ENCODE results near the gene NTS.

NTS gene

DNA sequence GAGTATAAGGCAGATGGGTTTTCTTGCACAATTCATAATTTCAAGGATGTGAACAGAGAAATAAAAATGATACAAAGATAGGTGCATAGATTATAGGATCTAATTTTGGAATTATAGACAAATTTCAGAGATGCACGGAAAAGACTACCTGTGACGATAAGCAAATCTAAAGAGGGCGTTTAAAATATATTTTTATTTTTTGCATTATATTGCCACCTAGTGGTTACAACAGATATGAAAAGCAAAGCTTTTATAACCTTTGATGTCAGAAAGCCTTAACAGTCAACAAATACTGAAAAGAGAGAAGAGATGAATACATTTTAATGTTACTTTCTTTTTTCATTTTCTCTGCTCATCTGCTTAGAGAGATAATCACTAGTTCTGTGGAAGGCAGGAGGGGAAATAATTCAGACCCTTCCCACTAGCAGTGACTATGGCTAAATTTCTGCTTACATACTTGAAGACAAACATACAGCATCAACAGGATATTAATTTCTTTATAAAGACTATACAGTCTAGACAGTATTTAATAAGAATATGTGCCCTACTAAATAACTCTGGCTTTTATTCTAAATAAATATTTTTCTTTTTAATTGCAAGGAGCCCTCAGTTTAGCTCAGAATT is 46.3 kb downstream of the NTS start:
- peak in 1 of 56 donors; percentile 12 for DNase-seq

DNA sequence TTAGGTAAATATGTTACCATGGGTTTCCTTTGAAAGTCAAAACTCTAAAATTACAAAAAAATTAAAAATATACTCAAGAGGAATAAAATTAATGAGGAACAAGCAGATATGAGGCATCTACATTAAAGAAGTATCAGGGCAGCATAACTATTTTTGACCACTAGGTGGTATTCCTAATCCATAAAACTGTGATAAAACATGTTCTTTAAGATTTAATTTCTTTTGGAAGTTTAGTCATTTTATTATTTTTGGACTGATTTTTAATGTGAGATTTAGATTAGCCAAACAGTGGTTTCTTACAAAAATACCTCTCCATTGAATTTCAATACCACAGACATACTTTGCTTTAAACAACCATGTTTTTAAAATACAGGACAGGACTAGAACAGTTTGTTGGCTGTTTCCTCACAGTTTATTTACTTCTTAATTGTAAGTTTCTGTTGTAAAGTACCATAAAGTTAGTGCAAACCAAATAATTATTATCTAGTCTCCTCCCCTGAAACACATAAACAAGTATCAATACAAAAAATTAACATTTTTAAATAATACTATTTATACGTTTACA is 49.8 kb downstream of the NTS start:
- no peak for DNase-seq

DNA sequence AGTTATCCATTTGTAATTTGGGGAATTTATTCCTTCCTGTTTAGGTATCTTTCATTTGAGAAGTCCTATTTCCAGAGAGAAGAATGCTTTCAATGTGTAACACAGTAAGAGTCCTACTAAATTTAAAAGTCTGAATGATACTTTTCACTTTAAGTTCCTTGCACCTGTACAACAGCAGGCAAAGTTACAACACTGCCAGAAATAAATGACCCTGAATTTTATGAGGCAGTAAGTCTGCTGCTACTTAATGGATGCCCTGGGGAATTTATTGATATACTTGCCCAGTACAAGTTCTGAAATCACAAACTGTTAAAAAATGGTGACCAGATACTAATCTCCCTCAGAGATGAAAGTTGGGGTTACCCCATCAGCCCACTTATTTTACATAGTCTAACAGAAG is 53.1 kb downstream of the NTS start:
- no peak for DNase-seq

Data from amygdala (tissue), 56 donors.